Neural crest cell (in vitro differentiated cells): ENCODE measurements around the gene EXD3. TPM values are rescaled to one million over a fixed set of nuclear protein-coding genes. Genes with fewer than 3 reads are reported as not detected.
"Not testable (repeated sequence)": the region's sequence is repeated elsewhere in the genome, so short reads cannot be mapped to it uniquely, and the experiment has no call there.

Experiments used
- DNase-seq: peaks from one replicate; pipeline ENCODE4 v3.0.0; 2021; ENCODE audit warnings: low read depth, mixed read lengths, low spot score
- H3K27ac Mint-ChIP-seq: one replicate; pipeline ENCODE4 v1.8.0; 2021; ENCODE audit warnings: mild to moderate bottlenecking, mixed read lengths; ENCODE audit not compliant: unreplicated experiment
- H3K27me3 Mint-ChIP-seq: 2 replicates; pipeline ENCODE4 v1.8.0; 2021; ENCODE audit warnings: low read depth, mild to moderate bottlenecking, mixed read lengths
- H3K36me3 Mint-ChIP-seq: 2 replicates; pipeline ENCODE4 v1.8.0; 2021; ENCODE audit warnings: low read depth, mild to moderate bottlenecking, mixed read lengths
- H3K4me1 Mint-ChIP-seq: 2 replicates; pipeline ENCODE4 v1.8.0; 2021; ENCODE audit warnings: mixed read lengths
- H3K4me3 Mint-ChIP-seq: one replicate; pipeline ENCODE4 v1.8.0; 2021; ENCODE audit warnings: mild to moderate bottlenecking, mixed read lengths
- H3K9me3 Mint-ChIP-seq: 2 replicates; pipeline ENCODE4 v1.8.0; 2021; ENCODE audit warnings: mixed read lengths
- total RNA-seq: library from RNA; stranded (reverse); gene quantifications from 2 replicates; pipeline ENCODE4 v1.2.1, GENCODE V29; 2021
- TF ChIP-seq, protein P1 (sequence below): fragments of 200-600 bp; sonication (generic); conservative IDR thresholded peaks from 2 replicates; pipeline ENCODE4 v1.5.0; 2021; ENCODE audit warnings: antibody characterized with exemption, mild to moderate bottlenecking

The EXD3 gene
- total RNA-seq, 1 donor from 2014 or later = 15.1 TPM

DNA sequence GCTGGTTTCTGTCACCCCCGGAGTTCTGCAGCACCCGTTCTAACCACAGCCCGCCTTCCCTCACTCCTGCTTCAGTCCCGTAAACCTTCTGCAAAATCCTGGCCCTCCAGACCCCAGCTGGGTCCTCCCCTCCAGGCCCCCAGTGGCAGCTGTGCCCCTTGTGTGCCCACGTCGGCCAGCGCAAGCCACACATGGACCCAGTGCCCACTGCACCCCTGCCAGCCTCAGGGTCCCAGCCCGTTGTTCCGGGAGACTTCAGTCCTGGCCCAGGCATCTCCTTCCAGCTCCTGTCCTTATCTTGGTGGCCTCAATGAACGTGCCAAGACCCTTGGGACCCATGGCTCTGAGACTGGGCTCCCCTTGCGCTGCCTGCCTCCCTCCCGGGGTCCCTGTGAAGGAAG, 43.2 kb downstream of the EXD3 start:
- H3K27me3 Mint-ChIP-seq = no peaks in the 10 kb centered on the region
- H3K4me3 Mint-ChIP-seq = no peak overlapping the region
- H3K4me1 Mint-ChIP-seq = peaks cover 17% of the 10 kb centered on the region
- DNase-seq = no peak
- TF ChIP-seq, protein P1, sequence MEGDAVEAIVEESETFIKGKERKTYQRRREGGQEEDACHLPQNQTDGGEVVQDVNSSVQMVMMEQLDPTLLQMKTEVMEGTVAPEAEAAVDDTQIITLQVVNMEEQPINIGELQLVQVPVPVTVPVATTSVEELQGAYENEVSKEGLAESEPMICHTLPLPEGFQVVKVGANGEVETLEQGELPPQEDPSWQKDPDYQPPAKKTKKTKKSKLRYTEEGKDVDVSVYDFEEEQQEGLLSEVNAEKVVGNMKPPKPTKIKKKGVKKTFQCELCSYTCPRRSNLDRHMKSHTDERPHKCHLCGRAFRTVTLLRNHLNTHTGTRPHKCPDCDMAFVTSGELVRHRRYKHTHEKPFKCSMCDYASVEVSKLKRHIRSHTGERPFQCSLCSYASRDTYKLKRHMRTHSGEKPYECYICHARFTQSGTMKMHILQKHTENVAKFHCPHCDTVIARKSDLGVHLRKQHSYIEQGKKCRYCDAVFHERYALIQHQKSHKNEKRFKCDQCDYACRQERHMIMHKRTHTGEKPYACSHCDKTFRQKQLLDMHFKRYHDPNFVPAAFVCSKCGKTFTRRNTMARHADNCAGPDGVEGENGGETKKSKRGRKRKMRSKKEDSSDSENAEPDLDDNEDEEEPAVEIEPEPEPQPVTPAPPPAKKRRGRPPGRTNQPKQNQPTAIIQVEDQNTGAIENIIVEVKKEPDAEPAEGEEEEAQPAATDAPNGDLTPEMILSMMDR = no peak
- H3K36me3 Mint-ChIP-seq = peaks cover 4% of the 10 kb centered on the region
- no peak overlapping the region for H3K27ac Mint-ChIP-seq
- H3K9me3 Mint-ChIP-seq = no peaks in the 10 kb centered on the region

DNA sequence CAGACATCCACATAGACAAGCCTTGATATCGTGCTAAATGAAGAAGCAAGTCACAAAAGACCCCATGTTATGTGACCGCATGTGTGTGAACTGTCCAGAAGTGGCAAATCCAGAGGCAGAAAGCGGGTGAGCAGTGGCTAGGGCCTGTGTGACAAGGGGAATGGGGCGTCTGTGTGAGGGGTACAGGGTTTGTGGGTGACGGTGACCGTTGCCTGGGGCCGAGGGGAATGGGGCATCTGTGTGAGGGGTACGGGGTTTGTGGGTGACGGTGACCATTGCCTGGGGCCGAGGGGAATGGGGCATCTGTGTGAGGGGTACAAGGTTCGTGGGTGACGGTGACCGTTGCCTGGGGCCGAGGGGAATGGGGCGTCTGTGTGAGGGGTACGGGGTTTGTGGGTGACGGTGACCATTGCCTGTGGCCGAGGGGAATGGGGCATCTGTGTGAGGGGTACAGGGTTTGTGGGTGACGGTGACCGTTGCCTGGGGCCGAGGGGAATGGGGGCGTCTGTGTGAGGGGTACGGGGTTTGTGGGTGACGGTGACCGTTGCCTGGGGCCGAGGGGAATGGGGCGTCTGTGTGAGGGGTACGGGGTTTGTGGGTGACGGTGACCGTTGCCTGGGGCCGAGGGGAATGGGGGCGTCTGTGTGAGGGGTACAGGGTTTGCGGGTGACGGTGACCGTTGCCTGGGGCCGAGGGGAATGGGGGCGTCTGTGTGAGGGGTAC, 44.1 kb downstream of the EXD3 start:
- H3K27me3 Mint-ChIP-seq, DNase-seq, H3K36me3 Mint-ChIP-seq, H3K27ac Mint-ChIP-seq, H3K4me1 Mint-ChIP-seq, H3K9me3 Mint-ChIP-seq: not testable (repeated sequence)
- H3K4me3 Mint-ChIP-seq = peak overlapping the region; percentile 64

DNA sequence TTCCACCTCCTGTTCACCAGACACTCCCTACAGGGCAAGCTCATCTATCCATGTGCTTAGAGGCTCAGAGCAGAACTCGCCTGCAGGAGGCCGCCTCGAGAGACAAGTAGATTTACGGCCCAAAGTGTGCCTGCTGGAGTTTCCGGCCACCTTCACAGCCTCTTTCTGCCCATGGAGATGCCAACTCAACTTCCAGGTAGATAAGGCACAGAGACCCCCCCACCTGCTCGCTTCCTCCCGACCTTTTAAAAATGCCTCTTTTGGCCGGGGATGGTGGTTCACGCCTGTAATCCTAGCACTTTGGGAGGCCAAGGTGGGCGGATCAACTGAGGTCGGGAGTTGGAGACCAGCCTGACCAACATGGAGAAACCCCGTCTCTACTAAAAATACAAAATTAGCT, 46.6 kb downstream of the EXD3 start:
- TF ChIP-seq, protein P1 = no peak
- no peak for DNase-seq
- peaks cover 14% of the 10 kb centered on the region for H3K4me1 Mint-ChIP-seq

DNA sequence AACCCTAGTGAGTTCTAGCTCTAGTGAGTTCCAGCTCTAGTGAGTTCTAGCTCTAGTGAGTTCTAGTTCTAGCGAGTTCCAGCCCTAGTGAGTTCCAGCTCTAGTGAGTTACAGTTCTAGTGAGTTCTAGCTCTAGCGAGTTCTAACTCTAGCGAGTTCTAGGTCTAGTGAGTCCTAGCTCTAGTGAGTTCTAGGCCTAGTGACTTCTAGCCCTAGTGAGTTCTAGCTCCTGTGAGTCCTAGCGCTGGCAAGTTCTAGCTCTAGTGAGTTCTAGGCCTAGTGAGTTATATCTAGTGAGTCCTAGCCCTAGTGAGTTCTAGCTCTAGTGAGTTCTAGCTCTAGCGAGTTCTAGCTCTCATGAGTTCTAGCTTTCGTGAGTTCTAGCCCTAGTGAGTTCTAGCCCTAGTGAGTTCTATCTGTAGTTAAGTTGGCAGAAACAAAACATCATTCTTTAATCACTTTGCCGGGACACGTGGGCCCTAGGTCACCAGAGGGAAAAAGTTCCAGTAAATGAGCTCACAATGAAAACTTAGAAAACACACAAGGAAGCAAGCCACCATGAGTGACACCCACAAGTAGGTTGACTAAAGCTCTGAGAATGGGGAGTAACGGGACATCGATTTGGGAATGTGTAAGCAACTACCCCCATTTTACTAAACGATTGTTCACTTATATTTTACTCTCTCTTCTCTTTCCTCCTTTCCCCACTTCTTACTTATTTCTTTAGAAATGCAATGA, 47.5 kb downstream of the EXD3 start:
- TF ChIP-seq, protein P1 = no peak
- Mint-ChIP-seq H3K9me3 (no peaks in the 10 kb centered on the region), H3K27me3 (no peaks in the 10 kb centered on the region), H3K4me3 (no peak overlapping the region), H3K4me1 (peaks cover 17% of the 10 kb centered on the region), H3K36me3 (peaks cover 6% of the 10 kb centered on the region), H3K27ac (no peak overlapping the region)
- no peak for DNase-seq

More for the DNA sequence above, 46.6 kb downstream of the EXD3 start:
- no peak overlapping the region for H3K27ac Mint-ChIP-seq
- peaks cover 6% of the 10 kb centered on the region for H3K36me3 Mint-ChIP-seq
- H3K4me3 Mint-ChIP-seq = no peak overlapping the region
- no peaks in the 10 kb centered on the region for H3K27me3 Mint-ChIP-seq
- H3K9me3 Mint-ChIP-seq = no peaks in the 10 kb centered on the region

DNA sequence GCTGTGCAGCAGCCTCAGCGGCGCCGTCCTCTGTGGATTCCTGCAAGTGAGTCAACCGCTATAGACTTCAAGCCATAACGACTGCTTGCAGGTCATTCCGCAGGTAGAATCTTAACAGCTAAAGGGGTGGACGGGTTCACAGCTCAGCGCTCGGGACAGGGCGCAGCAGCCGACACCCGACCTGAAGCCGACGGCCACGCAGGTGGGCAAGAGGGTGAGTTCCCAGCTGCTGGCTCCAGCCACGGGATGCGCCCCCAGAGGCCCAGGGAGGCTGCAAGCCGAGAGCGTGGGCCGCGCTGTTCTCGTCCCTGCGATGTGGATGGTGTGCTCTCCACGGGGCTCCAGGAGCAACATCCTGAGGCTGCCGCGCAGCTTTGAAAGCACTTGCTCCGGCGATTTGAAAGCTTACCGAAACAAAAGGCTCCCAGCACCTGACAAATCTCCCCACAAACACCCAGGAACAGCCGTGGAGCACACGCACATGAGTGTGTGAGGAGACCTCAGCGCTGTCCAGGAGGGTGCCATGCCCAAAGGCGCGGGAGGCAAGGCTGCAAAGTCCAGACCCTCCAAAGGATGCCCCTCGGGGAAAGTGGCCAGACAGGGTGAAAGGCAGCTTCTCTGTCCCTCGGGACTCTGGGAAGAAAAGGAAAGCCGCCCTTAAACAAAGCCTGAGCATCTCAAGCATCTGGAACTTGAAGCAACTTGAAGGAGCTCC, 48.7 kb downstream of the EXD3 start:
- Mint-ChIP-seq H3K4me1 (peaks cover 23% of the 10 kb centered on the region), H3K27ac (no peak overlapping the region), H3K4me3 (no peak overlapping the region), H3K9me3 (no peaks in the 10 kb centered on the region), H3K27me3 (no peaks in the 10 kb centered on the region), H3K36me3 (peaks cover 6% of the 10 kb centered on the region)
- no peak for DNase-seq
- TF ChIP-seq, protein P1 = no peak
